SK-N-SH treated with all-trans-retinoic acid at 6 μM for 48 hours (cell line): ENCODE results near the gene MSANTD4.

ENCODE experiments used
- BACH2 ChIP-seq: fragments of 250-450 bp; sonication (Bioruptor Pico); IDR thresholded peaks from 2 replicates; pipeline ENCODE4 v1.9.0; 2021; ENCODE audit warnings: mild to moderate bottlenecking, borderline replicate concordance
- CREB5 ChIP-seq: fragments of 250-450 bp; sonication (Bioruptor Pico); IDR thresholded peaks from 2 replicates; pipeline ENCODE4 v1.5.1; 2020; ENCODE audit warnings: low read depth, mild to moderate bottlenecking, moderate library complexity
- ISL1 ChIP-seq: fragments of 250-450 bp; sonication (Bioruptor Pico); IDR thresholded peaks from 2 replicates; pipeline ENCODE4 v2.1.2; 2022; ENCODE audit warnings: mild to moderate bottlenecking, moderate library complexity
- PATZ1 ChIP-seq: fragments of 250-450 bp; sonication (Bioruptor Pico); IDR thresholded peaks from 2 replicates; pipeline ENCODE4 v1.8.0; 2020; ENCODE audit warnings: mild to moderate bottlenecking, moderate library complexity, borderline replicate concordance
- TCF4 ChIP-seq: fragments of 250-450 bp; sonication (Bioruptor Pico); IDR thresholded peaks from 2 replicates; pipeline ENCODE4 v1.8.0; 2021; ENCODE audit warnings: mild to moderate bottlenecking, moderate library complexity, borderline replicate concordance
- TOX ChIP-seq: fragments of 250-450 bp; sonication (Bioruptor Pico); IDR thresholded peaks from 2 replicates; pipeline ENCODE4 v1.8.0; 2021; ENCODE audit warnings: mild to moderate bottlenecking, moderate library complexity, borderline replicate concordance
- ZFP3 ChIP-seq: fragments of 250-450 bp; sonication (Bioruptor Pico); IDR thresholded peaks from 2 replicates; pipeline ENCODE4 v1.5.0; 2020; ENCODE audit warnings: mild to moderate bottlenecking, moderate library complexity
- ZNF8 ChIP-seq: fragments of 450-650 bp; formaldehyde crosslinking; IDR thresholded peaks from 2 replicates; pipeline ENCODE4 v1.5.0; 2020; ENCODE audit warnings: mild to moderate bottlenecking, moderate library complexity

- TF ChIP-seq CREB5 (CRISPR knock-in tag) (no peak), ISL1 (CRISPR knock-in tag) (no peak), ZNF8 (no peak), TOX (no peak), TCF4 (CRISPR knock-in tag) (no peak), BACH2 (no peak), PATZ1 (CRISPR knock-in tag) (no peak), ZFP3 (CRISPR knock-in tag) (no peak)
Observed at GRCh38 chr11:106031936-106032335, 9.9 kb upstream of the MSANTD4 start.
